ENCODE data around the gene BMPR2.
"Not testable (repeated sequence)": the region's sequence is repeated elsewhere in the genome, so short reads cannot be mapped to it uniquely, and the experiment has no call there.

Gene BMPR2

DNA sequence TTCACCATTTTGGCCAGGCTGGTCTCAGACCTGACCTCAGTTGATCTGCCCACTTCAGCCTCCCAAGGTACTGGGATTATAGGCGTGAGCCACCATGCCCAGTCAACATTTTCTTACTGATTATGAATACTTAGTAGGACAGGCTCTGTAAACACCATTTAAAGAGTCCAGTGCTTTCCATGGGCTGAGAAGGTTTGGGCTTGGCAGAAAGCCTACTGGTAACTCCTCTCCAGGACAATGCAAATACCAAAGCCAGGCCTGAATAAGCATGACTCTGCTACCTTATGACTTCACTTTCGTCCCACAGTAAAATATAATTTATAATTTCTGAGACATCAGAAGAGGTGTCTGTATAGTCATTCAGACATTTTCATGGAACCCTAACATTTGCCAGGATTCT lies 198.4 kb downstream of the BMPR2 start:
- no peaks in the 10 kb centered on the region for H3K36me3 ChIP-seq
- no peak overlapping the region for H3K4me2 ChIP-seq
- H3K27me3 ChIP-seq = no peaks in the 10 kb centered on the region
- H3K4me3 ChIP-seq = no peak overlapping the region
- no peaks in the 10 kb centered on the region for H3K4me1 ChIP-seq
- H3K27ac ChIP-seq = no peak overlapping the region
- H3K9ac ChIP-seq = no peak overlapping the region
- peaks cover 0 to 6% (median 4%) of the 10 kb centered on the region in 11 experiments; a peak in 4 of 22 replicates for H3K9me3 ChIP-seq (replicated peaks in 1 of 11)
- TF ChIP-seq Cebpa-rat (IDR thresholded peaks at IDR 0.05) = no peak
- H4K20me1 ChIP-seq = no peaks in the 10 kb centered on the region

DNA sequence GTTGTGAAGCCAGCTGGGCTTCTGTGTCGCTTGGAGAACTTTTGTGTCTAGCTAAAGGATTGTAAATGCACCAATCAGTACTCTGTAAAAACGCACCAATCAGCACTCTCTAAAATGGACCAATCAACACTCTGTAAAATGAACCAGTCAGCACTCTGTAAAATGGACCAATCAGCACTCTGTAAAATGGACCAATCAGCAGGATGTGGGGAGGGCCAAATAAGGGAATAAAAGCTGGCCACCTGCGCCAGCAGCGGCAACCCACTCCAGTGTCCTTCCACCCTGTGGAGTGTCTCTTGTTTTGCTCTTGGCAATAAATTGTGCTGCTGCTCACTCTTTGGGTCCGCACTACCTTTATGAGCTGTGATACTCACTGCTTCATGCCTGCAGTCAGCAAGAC lies 199.1 kb downstream of the BMPR2 start:
- not testable (repeated sequence) for H3K27ac ChIP-seq, H3K27me3 ChIP-seq

DNA sequence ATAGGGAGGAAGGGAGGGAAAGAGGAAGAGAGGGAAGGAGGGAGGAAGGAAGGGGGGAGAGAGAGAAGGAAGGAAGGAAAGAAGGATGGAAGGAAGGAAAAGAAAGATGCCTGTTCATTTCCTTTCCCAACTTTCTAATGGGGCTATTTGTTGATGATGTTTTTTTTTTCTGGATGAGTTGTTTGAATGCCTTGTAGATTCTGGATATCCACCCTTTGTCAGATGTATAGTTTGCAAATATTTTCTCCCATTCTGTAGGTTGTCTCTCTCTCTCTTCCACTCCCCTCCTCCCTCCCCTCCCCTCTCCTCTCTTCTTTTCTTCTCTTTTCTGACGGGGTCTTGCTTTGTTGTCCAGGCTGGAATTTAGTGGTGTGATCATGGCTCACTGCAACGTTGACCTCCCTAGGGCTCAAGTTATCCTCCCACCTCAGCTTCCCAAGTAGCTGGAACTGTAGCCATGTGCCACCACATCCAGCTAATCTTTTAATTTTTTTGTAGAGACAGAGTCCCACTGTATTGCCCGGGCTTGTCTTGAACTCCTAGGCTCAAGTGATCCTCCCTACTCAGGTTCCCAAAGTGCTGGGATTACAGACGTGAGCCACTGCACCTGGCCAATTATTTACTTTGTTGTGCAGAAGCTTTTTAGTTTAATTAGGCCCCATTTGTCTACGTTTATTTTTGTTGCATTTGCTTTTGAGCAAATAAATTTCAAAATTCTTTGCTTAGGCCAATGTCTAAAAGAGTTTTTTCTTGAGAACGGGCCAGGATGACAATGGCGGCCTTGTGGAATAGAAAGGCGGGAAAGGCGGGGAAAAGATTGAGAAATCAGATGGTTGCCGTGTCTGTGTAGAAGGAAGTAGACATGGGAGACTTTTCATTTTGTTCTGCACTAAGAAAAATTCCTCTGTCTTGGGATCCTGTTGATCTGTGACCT lies 201.4 kb downstream of the BMPR2 start:
- no peak for TF ChIP-seq Cebpa-rat (IDR thresholded peaks at IDR 0.05)
- no peaks in the 10 kb centered on the region for H4K20me1 ChIP-seq
- no peak overlapping the region for H3K4me3 ChIP-seq

More for the DNA sequence above, 199.1 kb downstream of the BMPR2 start:
- H3K36me3 ChIP-seq; H3K4me3 ChIP-seq; H3K9me3 ChIP-seq (replicated peaks in 1 of 11); H4K20me1 ChIP-seq; H3K4me2 ChIP-seq; H3K4me1 ChIP-seq; H3K9ac ChIP-seq: not testable (repeated sequence)

DNA sequence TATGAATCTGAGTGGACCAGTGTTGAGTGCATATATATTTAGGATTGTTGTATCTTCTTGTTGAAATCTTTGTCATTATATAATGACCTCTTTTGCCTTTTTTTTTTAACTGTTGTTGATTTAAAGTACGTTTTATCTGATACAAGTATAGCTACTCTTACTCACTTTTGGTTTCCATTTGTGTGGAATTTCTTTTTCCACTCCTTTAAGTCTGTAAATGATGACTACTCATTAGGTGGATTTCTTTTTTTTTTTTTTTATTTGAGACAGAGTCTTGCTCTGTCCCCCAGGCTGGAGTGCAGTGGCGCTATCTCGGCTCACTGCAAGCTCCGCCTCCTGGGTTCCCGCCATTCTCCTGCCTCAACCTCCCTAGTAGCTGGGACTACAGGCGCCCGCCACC lies 206.7 kb downstream of the BMPR2 start:
- peaks cover 0 to 11% (median 0%) of the 10 kb centered on the region in 11 experiments; a peak in 4 of 22 replicates for H3K9me3 ChIP-seq (replicated peaks in 1 of 11)
- not testable (repeated sequence) for H3K4me1 ChIP-seq, H3K4me2 ChIP-seq, H3K36me3 ChIP-seq, H4K20me1 ChIP-seq, H3K27ac ChIP-seq, H3K27me3 ChIP-seq, H3K4me3 ChIP-seq, H3K9ac ChIP-seq

More for the DNA sequence above, 201.4 kb downstream of the BMPR2 start:
- Histone ChIP-seq H3K4me2 (no peak overlapping the region), H3K27me3 (no peaks in the 10 kb centered on the region), H3K36me3 (no peaks in the 10 kb centered on the region), H3K9me3 (replicated peaks in 1 of 11) (peaks cover 0 to 6% (median 4%) of the 10 kb centered on the region in 11 experiments; a peak in 4 of 22 replicates), H3K4me1 (no peaks in the 10 kb centered on the region), H3K9ac (no peak overlapping the region), H3K27ac (no peak overlapping the region)

DNA sequence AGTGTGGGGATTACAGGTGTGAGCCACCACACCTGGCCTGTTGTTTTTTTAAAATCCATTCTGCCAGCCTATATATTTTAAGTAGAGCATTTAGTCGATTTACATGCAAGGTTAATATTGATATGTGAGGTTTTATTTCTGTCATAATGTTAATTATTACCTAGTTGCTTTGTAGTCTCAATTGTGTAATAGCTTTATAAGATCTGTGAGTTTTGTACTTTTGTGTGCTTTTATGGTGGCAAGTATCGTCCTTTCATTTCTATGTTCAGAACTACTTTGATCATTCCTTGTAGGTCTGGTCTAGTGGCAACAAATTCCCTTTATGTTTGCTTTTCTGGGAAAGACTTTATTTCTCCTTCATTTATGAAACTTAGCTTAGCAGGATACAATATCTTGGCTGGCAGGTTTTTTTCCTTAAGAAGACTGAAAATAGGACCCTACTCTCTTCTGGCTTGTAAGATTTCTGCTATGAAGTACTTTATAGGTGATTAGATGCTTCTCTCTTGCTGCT lies 207.6 kb downstream of the BMPR2 start:
- no peak overlapping the region for H3K4me2 ChIP-seq
- peaks cover 0 to 1% (median under 1%) of the 10 kb centered on the region in 10 experiments; a peak in 4 of 20 replicates for H3K4me1 ChIP-seq
- no peaks in the 10 kb centered on the region for H3K27me3 ChIP-seq
- no peak for TF ChIP-seq Cebpa-rat (IDR thresholded peaks at IDR 0.05)
- H3K4me3 ChIP-seq = no peak overlapping the region
- H3K9ac ChIP-seq = no peak overlapping the region
- H3K9me3 ChIP-seq (replicated peaks in 1 of 11) = peaks cover 0 to 11% (median 0%) of the 10 kb centered on the region in 11 experiments; a peak in 4 of 22 replicates
- H4K20me1 ChIP-seq = no peaks in the 10 kb centered on the region
- no peak overlapping the region for H3K27ac ChIP-seq
- no peaks in the 10 kb centered on the region for H3K36me3 ChIP-seq

DNA sequence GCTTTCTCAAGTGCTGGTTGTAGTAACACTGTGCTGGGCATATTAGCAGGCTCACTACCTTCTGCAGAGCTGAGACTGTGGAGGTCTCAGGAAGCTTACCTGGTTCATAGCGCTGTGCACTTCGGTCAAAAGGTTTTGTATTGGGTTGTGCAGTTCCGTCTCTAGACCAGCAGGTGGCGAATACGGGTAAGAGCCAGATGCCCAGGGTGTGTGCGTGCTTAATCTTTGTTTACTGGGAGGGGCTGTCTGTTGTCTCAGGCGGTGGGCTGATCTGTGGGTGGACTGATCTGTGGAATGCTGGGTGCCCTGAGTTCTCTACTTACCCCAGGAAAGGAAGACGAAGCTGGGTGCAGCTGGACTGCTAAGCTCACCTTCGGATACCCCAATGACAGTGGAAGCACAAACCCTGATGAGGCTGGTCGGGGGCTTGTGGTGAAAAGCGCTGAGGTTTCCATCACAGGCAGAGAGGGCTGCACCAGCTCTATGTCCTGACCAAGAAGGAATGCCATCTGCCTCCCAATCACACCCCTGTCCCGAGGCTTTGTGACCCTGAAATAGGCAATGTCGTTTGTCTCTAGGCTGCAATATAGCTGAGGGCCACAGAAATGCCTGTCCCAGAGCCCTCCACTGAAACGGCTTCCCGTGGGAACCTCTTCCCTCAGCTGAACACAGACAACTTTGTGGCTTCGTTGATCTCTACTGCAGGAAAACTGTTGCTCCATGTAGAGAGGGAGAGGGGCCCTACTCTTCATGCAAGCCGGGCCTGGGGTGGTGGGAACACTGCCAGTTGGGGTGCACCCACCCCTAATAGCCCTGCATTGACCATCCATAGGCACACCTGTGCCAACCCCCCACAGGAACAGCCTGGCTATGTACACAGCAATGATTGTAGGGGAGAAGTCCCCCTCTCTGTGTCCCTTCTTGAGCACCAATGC lies 212.8 kb downstream of the BMPR2 start:
- no peak for TF ChIP-seq Cebpa-rat (IDR thresholded peaks at IDR 0.05)
- no peaks in the 10 kb centered on the region for H3K27me3 ChIP-seq
- H4K20me1 ChIP-seq = no peaks in the 10 kb centered on the region
- no peak overlapping the region for H3K4me3 ChIP-seq
- peaks cover 0 to 5% (median 0%) of the 10 kb centered on the region in 11 experiments; a peak in 4 of 22 replicates for H3K9me3 ChIP-seq (replicated peaks in 1 of 11)
- H3K27ac ChIP-seq = no peak overlapping the region
- no peaks in the 10 kb centered on the region for H3K36me3 ChIP-seq
- H3K9ac ChIP-seq = no peak overlapping the region; a peak in 1 of 22 replicates
- H3K4me1 ChIP-seq = peaks cover 7 to 21% (median 16%) of the 10 kb centered on the region in 10 experiments
- H3K4me2 ChIP-seq = peak overlapping the region in 10 of 11 experiments; percentile 13 to 63 (median 42); a peak in 10 of 22 replicates

DNA sequence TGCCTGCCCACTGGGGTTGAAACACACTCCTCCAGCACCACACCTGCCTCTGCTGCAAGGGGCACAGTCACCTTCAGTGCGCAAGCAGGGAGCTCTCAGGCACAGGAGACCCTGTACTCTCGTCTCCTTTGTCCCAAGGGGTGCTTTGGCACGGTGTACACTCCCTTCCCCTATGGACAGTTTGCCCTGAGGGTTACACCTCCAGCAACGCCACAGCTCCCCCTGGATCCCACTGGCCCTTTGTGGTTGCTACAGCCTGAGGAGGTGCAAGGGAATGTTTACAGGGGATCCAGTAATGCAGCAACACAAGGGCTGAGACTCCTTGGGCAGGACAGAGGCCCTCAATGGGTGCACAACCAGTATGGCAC lies 213.4 kb downstream of the BMPR2 start:
- H3K9ac ChIP-seq = no peak overlapping the region

DNA sequence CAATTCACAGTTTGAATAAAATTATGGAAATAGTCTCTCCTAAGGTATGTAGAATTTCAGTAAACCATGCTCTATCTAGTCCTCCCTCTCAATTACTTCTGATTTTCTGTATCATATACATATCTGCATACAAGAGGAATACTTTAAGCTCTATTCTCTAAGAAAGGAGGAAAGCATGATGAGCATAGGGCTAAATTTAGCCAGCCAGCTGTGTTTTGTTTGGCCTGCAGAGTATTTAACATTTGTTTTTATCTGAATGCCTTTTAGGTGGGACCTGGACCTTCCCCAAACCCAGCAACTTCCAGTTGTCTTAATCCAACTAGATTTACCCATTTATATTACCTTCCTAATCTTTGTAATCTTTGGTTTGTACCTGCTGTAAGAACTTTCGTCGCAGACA lies 216.4 kb downstream of the BMPR2 start:
- TF ChIP-seq Cebpa-rat (IDR thresholded peaks at IDR 0.05) = no peak
- Histone ChIP-seq H4K20me1 (no peaks in the 10 kb centered on the region), H3K4me3 (no peak overlapping the region)

More for the DNA sequence above, 213.4 kb downstream of the BMPR2 start:
- H3K36me3 ChIP-seq = no peaks in the 10 kb centered on the region
- peak overlapping the region; percentile 13 to 62 (median 42); a peak in 18 of 22 replicates for H3K4me2 ChIP-seq
- no peaks in the 10 kb centered on the region for H4K20me1 ChIP-seq
- H3K9me3 ChIP-seq (replicated peaks in 1 of 11) = no peaks in the 10 kb centered on the region
- peaks cover 7 to 21% (median 16%) of the 10 kb centered on the region in 10 experiments for H3K4me1 ChIP-seq
- H3K27ac ChIP-seq = no peak overlapping the region
- TF ChIP-seq Cebpa-rat (IDR thresholded peaks at IDR 0.05) = no peak
- H3K4me3 ChIP-seq = no peak overlapping the region
- no peaks in the 10 kb centered on the region for H3K27me3 ChIP-seq

DNA sequence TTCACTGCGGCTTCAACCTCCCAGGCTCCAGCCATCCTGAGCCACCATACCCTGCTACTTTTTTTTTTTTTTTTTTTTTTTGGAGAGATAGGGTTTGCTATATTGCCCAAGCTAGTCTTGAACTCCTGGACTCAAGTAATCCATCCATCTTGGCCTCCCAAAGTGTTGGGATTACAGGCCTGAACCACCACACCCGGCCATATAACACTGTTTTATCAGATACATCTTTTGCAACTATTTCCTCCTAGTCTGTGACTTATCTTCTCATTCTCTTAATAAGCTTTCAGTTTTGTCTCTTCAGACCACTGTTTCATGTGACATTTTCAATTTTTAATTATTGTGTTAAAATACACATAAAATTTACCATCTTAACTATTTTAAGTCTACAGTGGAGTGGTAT lies 223.0 kb downstream of the BMPR2 start:
- H3K9ac ChIP-seq = no peak overlapping the region
- H4K20me1 ChIP-seq = no peaks in the 10 kb centered on the region
- TF ChIP-seq Cebpa-rat (IDR thresholded peaks at IDR 0.05) = no peak
- no peaks in the 10 kb centered on the region for H3K36me3 ChIP-seq
- no peaks in the 10 kb centered on the region for H3K27me3 ChIP-seq
- no peak overlapping the region for H3K27ac ChIP-seq
- no peak overlapping the region for H3K4me2 ChIP-seq
- no peaks in the 10 kb centered on the region; a peak in 1 of 20 replicates for H3K4me1 ChIP-seq
- H3K4me3 ChIP-seq = no peak overlapping the region
- no peaks in the 10 kb centered on the region for H3K9me3 ChIP-seq (replicated peaks in 1 of 11)

More for the DNA sequence above, 216.4 kb downstream of the BMPR2 start:
- H3K9me3 ChIP-seq (replicated peaks in 1 of 11) = no peaks in the 10 kb centered on the region
- H3K4me1 ChIP-seq = peaks cover 7 to 21% (median 16%) of the 10 kb centered on the region in 10 experiments
- no peak overlapping the region for H3K27ac ChIP-seq
- H3K4me2 ChIP-seq = no peak overlapping the region
- no peaks in the 10 kb centered on the region for H3K27me3 ChIP-seq
- no peak overlapping the region for H3K9ac ChIP-seq
- H3K36me3 ChIP-seq = no peaks in the 10 kb centered on the region
